Mucosa of gallbladder (tissue), 1 donor: ENCODE data around the gene DLGAP4. TPM values are rescaled to one million over a fixed set of nuclear protein-coding genes. Genes with fewer than 3 reads are reported as not detected.
A peak's percentile ranks its signal among the peaks of the same experiment; 100 is the strongest.

ENCODE experiments used
- DNase-seq: peaks from one replicate; pipeline ENCODE4 v3.0.0-alpha.2; 2020; ENCODE audit warnings: low spot score
- total RNA-seq: library from RNA; stranded (reverse); gene quantifications from one replicate; pipeline ENCODE4 v1.2.1, GENCODE V29; 2021
- donor health status: DM: no; HTN: no; CAD: no.

DLGAP4 gene
- total RNA-seq, 1 donor from 2014 or later = 78.4 TPM

GRCh38 chr20:36478137-36478905 lies 172.2 kb downstream of the DLGAP4 start:
- DNase-seq = no peak

- no peak for DNase-seq
Observed at GRCh38 chr20:36479938-36480337, 173.8 kb downstream of the DLGAP4 start.

GRCh38 chr20:36480456-36481048 lies 174.4 kb downstream of the DLGAP4 start:
- DNase-seq = no peak

GRCh38 chr20:36481380-36482043 lies 175.4 kb downstream of the DLGAP4 start:
- no peak for DNase-seq

GRCh38 chr20:36482044-36482473 lies 175.9 kb downstream of the DLGAP4 start:
- DNase-seq = no peak

GRCh38 chr20:36483209-36483918 lies 177.2 kb downstream of the DLGAP4 start:
- no peak for DNase-seq

GRCh38 chr20:36483919-36484808 lies 178.0 kb downstream of the DLGAP4 start:
- DNase-seq = no peak

- DNase-seq = no peak
Observed at GRCh38 chr20:36485286-36485685, 179.1 kb downstream of the DLGAP4 start.

GRCh38 chr20:36487069-36487468 lies 180.9 kb downstream of the DLGAP4 start:
- no peak for DNase-seq

- no peak for DNase-seq
Observed at GRCh38 chr20:36490191-36490590, 184.1 kb downstream of the DLGAP4 start.

GRCh38 chr20:36491901-36492617 lies 185.9 kb downstream of the DLGAP4 start:
- no peak for DNase-seq

- no peak for DNase-seq
Observed at GRCh38 chr20:36493051-36493800, 187.1 kb downstream of the DLGAP4 start.

GRCh38 chr20:36493801-36494114 lies 187.6 kb downstream of the DLGAP4 start:
- peak; percentile 57 for DNase-seq

GRCh38 chr20:36496707-36497669 lies 190.8 kb downstream of the DLGAP4 start:
- DNase-seq = no peak

- DNase-seq = no peak
Observed at GRCh38 chr20:36497856-36498255, 191.7 kb downstream of the DLGAP4 start.

GRCh38 chr20:36498386-36499179 lies 192.4 kb downstream of the DLGAP4 start:
- DNase-seq = no peak

GRCh38 chr20:36499211-36499610 lies 193.1 kb downstream of the DLGAP4 start:
- DNase-seq = no peak
